ENCODE results near the gene HSPA4. TPM values are rescaled to one million over a fixed set of nuclear protein-coding genes. Genes with fewer than 3 reads are reported as not detected.

The HSPA4 gene
- total and polyA plus RNA-seq, 2 experiments from 2014 or later, result 340 to 343 TPM

- TF ChIP-seq CREB1 (CRISPR knock-in tag; IDR thresholded peaks at IDR 0.05; ENCODE audit: low read depth), result no peak
- TF ChIP-seq POLR2AphosphoS5 (IDR thresholded peaks at IDR 0.05; ENCODE audit: low read depth), result no peak
- TF ChIP-seq STAT1 (IDR thresholded peaks at IDR 0.05; ENCODE audit: unreplicated experiment), result no peak
- TF ChIP-seq EZH2 (IDR thresholded peaks at IDR 0.05; ENCODE audit: low read depth, unreplicated experiment), result no peak
- TF ChIP-seq ETS1 (IDR thresholded peaks at IDR 0.05), result no peak
- TF ChIP-seq ZNF331 (CRISPR knock-in tag; IDR thresholded peaks at IDR 0.05; ENCODE audit: low read depth), result no peak
- no peak for TF ChIP-seq REST (IDR thresholded peaks at IDR 0.05; ENCODE audit: unreplicated experiment)
These were observed 92.6 kb downstream of the HSPA4 start (continued) for GRCh38 chr5:133144245-133144981.

- H3K27ac Mint-ChIP-seq, result no peak overlapping the region
- Histone ChIP-seq H3K27me3 (ENCODE audit: insufficient read depth) (no peaks in the 10 kb centered on the region), H3K4me1 (ENCODE audit: insufficient read depth) (no peaks in the 10 kb centered on the region), H3K36me3 (ENCODE audit: insufficient read depth) (no peaks in the 10 kb centered on the region), H2AFZ (no peak overlapping the region), H3K4me2 (no peak overlapping the region), H3K4me3 (no peak overlapping the region), H3K79me2 (replicated peaks; ENCODE audit: insufficient read depth) (no peaks in the 10 kb centered on the region), H4K20me1 (replicated peaks; ENCODE audit: insufficient read depth) (no peaks in the 10 kb centered on the region), H3K27ac (ENCODE audit: low read depth) (no peak overlapping the region), H3F3A (replicated peaks; ENCODE audit: low read depth) (no peaks in the 10 kb centered on the region), H3K9me2 (ENCODE audit: insufficient read depth) (0 out of 2 replicates have a peak, but pooled peaks cover 4% of the 10 kb centered on the region)
- H3K9me3 Mint-ChIP-seq, result peaks cover 10% of the 10 kb centered on the region; the same call in 2 of the 3 replicates
- no peak overlapping the region for H3K4me3 Mint-ChIP-seq
- no peak for DNase-seq (ENCODE audit: low spot score)
- no peaks in the 10 kb centered on the region for H3K27me3 Mint-ChIP-seq (ENCODE audit: insufficient read depth, low read depth, poor library complexity)
- H3K36me3 Mint-ChIP-seq (ENCODE audit: low read depth), result no peaks in the 10 kb centered on the region; the same call in 2 of the 3 replicates
- no peak for ATAC-seq
- peaks cover 5% of the 10 kb centered on the region; the same call in 1 of the 3 replicates for H3K4me1 Mint-ChIP-seq
- TF ChIP-seq ETS1 (IDR thresholded peaks at IDR 0.05) (no peak), STAT1 (IDR thresholded peaks at IDR 0.05; ENCODE audit: unreplicated experiment) (no peak), POLR2AphosphoS5 (IDR thresholded peaks at IDR 0.05; ENCODE audit: low read depth) (no peak), EZH2 (IDR thresholded peaks at IDR 0.05; ENCODE audit: low read depth, unreplicated experiment) (no peak), ZNF331 (CRISPR knock-in tag; IDR thresholded peaks at IDR 0.05; ENCODE audit: low read depth) (no peak), CTCF (conservative IDR thresholded peaks at IDR 0.05; ENCODE audit: low read depth in 2 of 2) (no peak), CREB1 (CRISPR knock-in tag; IDR thresholded peaks at IDR 0.05; ENCODE audit: low read depth) (no peak), JUNB (IDR thresholded peaks at IDR 0.05; ENCODE audit: unreplicated experiment) (no peak), EZH2phosphoT487 (IDR thresholded peaks at IDR 0.05; ENCODE audit: unreplicated experiment) (no peak), ZNF114 (CRISPR knock-in tag; IDR thresholded peaks at IDR 0.05) (no peak), NANOG (IDR thresholded peaks at IDR 0.05; ENCODE audit: borderline replicate concordance) (no peak)
These were observed 93.8 kb downstream of the HSPA4 start for GRCh38 chr5:133145436-133146170.
